OCI-LY3 (cell line): ENCODE measurements around the gene MRPS2.
"Not testable (repeated sequence)": the region's sequence is repeated elsewhere in the genome, so short reads cannot be mapped to it uniquely, and the experiment has no call there.

Experiments
- EZH2phosphoT487 ChIP-seq: fragments of 200-600 bp; shearing (Covaris generic); IDR thresholded peaks from 2 replicates; pipeline ENCODE4 v1.6.1; 2018; ENCODE audit warnings: antibody characterized with exemption, mixed run types, low read depth
- TF ChIP-seq, protein P1 (sequence below): fragments of 200-600, 300-600 bp; sonication (generic); IDR thresholded peaks from 2 replicates; pipeline ENCODE4 v1.5.1; 2014; ENCODE audit warnings: antibody characterized with exemption, low read length, low read depth

DNA sequence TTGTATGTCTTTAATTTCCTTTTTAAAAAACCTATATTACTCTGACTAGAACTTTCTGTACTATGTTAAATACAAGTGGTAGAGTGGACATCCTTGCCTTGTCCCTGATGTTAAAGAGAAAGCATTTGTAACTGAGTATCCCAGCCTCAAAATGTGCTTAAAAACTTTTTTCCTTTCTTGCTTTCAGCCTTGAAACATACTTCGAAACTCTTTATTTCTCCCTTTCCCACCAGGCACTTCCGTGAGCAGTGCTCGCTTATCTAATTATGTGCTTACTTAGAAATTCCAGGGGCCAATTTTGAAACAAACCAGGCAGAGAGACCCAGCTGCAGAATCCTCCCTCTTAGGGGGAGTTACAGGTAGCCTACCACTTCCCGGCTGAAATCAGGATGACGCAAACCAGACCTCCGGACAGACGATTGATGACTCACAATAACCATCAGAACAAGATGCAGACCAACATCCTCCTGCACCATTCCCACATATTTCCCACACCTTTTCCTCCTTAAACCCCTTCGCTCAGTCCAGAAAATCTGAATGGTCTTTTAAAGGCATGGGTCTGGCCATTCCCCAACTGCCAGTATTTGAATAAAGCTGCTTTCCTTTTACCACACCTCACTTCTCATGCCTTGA, 42.9 kb downstream of the MRPS2 start:
- TF ChIP-seq, protein P1, sequence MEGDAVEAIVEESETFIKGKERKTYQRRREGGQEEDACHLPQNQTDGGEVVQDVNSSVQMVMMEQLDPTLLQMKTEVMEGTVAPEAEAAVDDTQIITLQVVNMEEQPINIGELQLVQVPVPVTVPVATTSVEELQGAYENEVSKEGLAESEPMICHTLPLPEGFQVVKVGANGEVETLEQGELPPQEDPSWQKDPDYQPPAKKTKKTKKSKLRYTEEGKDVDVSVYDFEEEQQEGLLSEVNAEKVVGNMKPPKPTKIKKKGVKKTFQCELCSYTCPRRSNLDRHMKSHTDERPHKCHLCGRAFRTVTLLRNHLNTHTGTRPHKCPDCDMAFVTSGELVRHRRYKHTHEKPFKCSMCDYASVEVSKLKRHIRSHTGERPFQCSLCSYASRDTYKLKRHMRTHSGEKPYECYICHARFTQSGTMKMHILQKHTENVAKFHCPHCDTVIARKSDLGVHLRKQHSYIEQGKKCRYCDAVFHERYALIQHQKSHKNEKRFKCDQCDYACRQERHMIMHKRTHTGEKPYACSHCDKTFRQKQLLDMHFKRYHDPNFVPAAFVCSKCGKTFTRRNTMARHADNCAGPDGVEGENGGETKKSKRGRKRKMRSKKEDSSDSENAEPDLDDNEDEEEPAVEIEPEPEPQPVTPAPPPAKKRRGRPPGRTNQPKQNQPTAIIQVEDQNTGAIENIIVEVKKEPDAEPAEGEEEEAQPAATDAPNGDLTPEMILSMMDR: not testable (repeated sequence)
- TF ChIP-seq EZH2phosphoT487: not testable (repeated sequence)
